Skin epidermis (tissue), 12 donors: Measurements from ENCODE around the gene FMO5.
"Not testable (repeated sequence)": the region's sequence is repeated elsewhere in the genome, so short reads cannot be mapped to it uniquely, and the experiment has no call there.

Experiments used
- H3K27ac ChIP-seq, 21 experiments: fragments of 200-600 bp; sonication (generic) in 11 of 21; one replicate each; pipeline ENCODE4 v1.5.0; 2020; ENCODE audit warnings: mild to moderate bottlenecking in 3 of 21, inconsistent platforms in 2 of 21, moderate library complexity in 2 of 21
- H3K4me3 ChIP-seq, 7 experiments: fragments of 200-600 bp; sonication (generic) in 2 of 7; one replicate each; pipeline ENCODE4 v1.5.0; 2020; ENCODE audit warnings: inconsistent platforms in 2 of 7, mild to moderate bottlenecking in 2 of 7, moderate library complexity in 1 of 7

Gene FMO5

DNA sequence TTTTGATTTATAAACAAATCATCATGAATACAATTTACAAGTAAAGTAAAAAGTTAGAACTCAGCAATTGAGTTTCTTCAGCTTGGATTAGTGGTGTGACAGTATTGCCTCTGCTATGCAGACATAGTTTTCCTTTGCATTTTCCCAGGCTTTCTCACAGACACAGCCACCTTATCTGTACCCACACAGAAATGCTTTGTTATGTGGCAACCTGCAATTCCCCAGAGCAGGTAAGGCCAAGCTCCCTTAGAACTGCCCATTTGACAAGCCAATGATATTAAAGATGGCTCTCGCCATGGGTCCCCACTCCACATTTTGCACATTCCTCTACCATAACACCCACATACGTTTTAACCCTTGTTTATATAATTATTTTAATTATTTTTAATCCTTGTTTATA lies 14.2 kb downstream of the FMO5 start:
- Histone ChIP-seq H3K4me3 (no peak overlapping the region), H3K27ac (no peak overlapping the region)

DNA sequence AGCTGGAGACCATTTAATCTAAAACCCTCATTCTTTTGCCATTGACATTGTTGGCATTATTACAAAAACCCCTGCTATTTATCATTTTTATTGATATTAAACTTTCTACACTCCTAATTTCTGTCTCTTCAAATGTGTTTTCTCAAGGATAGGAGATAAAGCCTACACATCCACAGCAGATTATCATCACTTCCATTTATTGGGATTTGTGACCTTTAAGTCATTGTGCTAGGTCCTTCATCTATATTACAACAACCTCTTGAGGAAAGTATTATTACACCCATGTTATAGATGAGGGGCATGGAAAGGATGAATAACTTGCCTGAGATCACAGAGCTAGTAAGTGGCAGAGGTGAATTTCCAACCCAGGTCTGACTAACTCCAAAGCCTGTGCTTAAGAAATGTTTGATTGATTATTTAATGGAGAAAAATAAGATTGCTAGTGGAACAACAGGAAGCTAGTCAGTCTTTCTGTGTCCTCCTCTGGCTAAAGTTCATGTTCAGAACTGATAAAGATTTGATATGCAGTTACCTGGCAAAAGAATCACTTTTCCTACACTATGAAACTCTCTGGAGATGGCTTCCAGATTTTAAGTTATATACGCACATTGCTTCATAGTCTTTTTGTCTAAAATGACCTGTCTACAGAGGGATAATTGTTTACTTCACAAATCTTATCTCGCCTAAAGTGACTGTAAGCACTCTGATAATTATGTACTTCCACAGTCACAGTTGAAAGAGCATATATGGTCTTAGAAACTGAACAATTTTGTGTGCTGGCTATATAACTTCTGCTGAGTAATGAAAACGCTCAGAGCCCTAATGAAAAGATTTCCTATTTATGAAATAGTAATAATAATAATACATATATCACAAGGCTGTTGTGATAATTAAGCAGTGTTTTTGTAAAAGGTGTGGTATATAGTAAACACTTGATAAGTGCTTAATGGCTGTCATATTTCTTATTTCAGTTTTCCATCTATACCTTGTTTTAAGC lies 15.0 kb downstream of the FMO5 start:
- Histone ChIP-seq H3K27ac (no peak overlapping the region), H3K4me3 (no peak overlapping the region)

- Histone ChIP-seq H3K4me3 (no peak overlapping the region), H3K27ac (no peak overlapping the region)
Measured at GRCh38 chr1:147208619-147209018, 16.5 kb downstream of the FMO5 start.

GRCh38 chr1:147207192-147207591 lies 17.9 kb downstream of the FMO5 start:
- Histone ChIP-seq H3K4me3 (no peak overlapping the region), H3K27ac (no peak overlapping the region)

DNA sequence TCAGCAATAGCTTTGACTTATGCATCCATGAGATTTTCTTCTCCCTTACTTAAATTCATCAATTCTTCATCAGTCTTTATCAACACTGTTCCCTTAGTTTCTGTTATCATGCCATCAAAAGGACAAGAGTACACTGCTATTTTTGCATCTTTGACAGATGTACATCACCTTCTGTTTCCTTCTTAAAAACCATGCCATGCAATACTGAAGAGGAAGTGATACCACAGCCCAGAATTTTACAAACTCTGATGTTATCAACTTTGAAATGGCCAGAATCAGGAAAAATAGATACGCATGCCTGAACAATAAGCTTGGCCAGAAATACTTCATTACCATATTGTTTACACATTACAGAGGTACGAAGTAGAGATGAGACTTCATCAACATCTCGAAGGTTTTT lies 21.1 kb downstream of the FMO5 start:
- Histone ChIP-seq H3K27ac (no peak overlapping the region), H3K4me3 (no peak overlapping the region)

GRCh38 chr1:147202576-147202975 lies 22.6 kb downstream of the FMO5 start:
- no peak overlapping the region for H3K27ac ChIP-seq
- H3K4me3 ChIP-seq: no peak overlapping the region

DNA sequence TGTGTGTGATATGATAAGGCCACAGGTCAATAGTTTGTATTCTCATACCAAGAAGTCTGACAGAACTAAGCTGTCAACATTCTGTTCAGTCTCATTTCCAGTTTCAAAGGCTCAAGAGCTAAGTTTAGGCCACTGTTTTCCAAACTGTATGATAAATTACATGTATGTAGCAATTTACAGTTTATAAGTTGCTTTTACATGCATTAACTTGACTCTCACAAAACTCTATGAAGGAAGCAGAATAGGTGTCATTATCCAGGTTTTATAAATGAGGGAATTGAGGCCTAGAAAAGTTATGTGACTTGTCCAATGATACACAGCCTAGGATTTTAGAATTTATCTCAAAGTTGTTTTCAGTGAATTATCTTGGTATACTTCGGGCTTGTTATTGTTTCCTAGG lies 23.4 kb downstream of the FMO5 start:
- Histone ChIP-seq H3K4me3 (no peak overlapping the region), H3K27ac (no peak overlapping the region)

DNA sequence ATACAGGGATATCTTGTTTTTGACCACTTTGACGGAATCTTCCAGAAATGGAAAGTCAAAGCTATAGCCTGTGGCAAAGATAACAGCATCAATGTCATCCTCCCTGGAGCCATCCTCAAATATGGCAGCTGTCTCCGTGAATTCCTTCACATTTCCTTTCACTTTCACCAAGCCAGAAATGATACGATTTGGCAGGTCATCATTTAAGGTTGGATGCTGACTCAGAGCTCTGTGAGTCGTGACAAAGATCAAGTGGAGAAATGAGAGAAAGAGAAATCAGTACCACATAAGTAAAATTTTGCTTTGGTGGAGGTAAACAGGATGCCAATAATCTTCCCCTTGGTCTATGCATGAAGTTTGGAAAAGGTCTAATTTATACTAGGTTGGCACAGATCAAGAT lies 23.9 kb downstream of the FMO5 start:
- Histone ChIP-seq H3K4me3 (no peak overlapping the region), H3K27ac (no peak overlapping the region)

GRCh38 chr1:147197324-147197723 lies 27.8 kb downstream of the FMO5 start:
- H3K4me3 ChIP-seq, H3K27ac ChIP-seq: not testable (repeated sequence)

- Histone ChIP-seq H3K27ac (no peak overlapping the region), H3K4me3 (no peak overlapping the region)
Measured at GRCh38 chr1:147189514-147189913, 35.6 kb downstream of the FMO5 start.

DNA sequence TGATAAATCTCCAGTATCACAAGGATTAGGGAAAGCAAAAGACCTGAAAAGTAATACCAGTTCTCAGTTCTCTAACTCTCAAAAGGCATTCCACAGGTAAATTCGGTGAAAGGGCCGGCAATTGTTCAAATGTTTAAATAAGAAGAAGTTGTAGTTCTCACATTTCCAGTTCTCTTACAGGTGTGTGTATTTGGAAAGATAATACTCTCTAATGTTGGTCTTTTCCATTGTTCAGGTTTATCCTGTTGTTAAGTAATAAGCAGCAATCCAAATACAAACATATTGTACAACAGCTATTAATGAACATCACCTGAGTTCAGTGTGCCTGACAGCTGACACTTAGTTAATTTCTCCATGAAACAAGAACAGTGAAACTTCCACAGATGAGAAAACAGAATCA lies 39.7 kb downstream of the FMO5 start:
- H3K27ac ChIP-seq: no peak overlapping the region
- no peak overlapping the region for H3K4me3 ChIP-seq

DNA sequence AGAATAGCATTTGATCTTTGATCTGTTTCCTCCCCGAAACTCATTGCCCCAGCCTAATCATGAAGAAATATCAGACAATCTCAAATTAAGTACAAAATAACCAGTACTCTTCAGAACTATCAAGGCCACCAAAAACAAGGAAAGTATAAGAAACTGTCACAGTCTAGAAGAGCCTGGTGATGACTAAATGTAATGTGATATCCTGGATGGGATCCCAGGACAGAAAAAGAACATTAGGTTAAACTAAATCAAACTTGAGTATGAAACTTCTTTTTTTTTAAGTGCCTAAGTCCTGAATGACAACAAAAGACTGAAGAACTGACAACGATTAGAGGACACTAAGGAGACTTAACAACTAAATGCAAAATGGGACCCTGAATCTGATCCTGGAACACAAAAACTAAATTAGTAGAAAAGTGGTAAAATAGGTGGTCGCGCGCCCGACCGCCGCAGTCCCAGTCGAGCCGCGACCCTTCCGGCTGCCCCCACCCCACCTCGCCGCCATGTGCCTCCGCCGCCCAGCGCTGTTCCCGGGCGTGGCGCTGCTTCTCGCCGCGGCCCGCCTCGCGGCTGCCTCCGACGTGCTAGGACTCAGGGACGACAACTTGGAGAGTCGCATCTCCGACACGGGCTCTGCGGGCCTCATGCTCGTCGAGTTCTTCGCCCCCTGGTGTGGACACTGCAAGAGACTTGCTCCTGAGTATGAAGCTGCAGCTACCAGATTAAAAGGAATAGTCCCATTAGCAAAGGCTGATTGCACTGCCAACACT lies 47.3 kb downstream of the FMO5 start:
- Histone ChIP-seq H3K27ac (peak overlapping the region in 8 of 21 experiments; percentile 19 to 77 (median 58)), H3K4me3 (peak overlapping the region in 3 of 7 experiments; percentile 9 to 23 (median 17))

GRCh38 chr1:147172168-147173016 lies 52.7 kb downstream of the FMO5 start, which contains the start of gene PRKAB2:
PRKAB2 (minus strand) TSS chr1:147172470; CDS start chr1:147172144, 326 bp downstream.
- H3K4me3 ChIP-seq: peak within 1 kb of the TSS; percentile 84 to 96 (median 92)
- peak within 1 kb of the TSS; percentile 57 to 96 (median 91) for H3K27ac ChIP-seq

DNA sequence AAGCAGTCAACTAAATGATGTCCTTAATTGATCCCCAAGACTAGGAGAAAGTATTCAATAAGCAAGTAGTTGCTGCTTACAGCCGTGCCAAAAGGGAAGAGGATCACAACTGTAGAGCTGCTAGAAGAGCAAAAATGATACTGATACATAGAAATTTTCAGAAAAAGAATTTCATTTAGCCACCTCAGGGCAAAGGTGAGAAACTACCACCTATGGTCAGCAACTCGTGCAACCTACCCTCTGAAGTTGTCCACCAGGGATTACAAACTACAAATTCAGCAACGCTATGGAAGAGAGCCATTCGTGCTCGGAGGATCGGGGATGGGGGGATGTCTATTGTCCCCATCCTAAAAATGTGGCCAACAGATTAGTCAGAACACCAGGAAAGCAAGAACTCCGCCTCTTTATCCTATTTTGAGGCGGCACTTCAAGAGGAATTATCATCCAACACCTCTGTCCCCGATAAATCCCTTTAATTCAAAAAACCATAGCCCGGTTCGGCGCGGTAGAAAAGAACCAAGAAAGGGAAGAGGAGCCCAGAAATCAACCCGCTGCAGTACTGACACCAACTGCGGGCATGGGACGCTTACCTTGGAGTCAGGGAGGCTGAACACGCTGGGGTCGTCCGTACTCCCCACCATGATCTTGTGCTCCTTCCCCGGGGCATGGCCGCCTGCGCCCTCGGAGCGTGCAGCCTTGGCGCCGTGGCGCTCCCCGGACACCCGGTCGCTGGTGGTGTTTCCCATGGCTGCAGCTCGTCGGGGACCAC lies 53.6 kb downstream of the FMO5 start:
- H3K27ac ChIP-seq: peak overlapping the region; percentile 37 to 96 (median 91)
- H3K4me3 ChIP-seq: peak overlapping the region; percentile 84 to 96 (median 92)

GRCh38 chr1:147169840-147170674 lies 55.1 kb downstream of the FMO5 start:
- Histone ChIP-seq H3K27ac (peak overlapping the region in 7 of 21 experiments; percentile 25 to 96 (median 92)), H3K4me3 (peak overlapping the region in 1 of 7 experiments; percentile 92)

GRCh38 chr1:147169171-147169570 lies 56.0 kb downstream of the FMO5 start:
- no peak overlapping the region for H3K4me3 ChIP-seq
- peak overlapping the region in 1 of 21 experiments; percentile 34 for H3K27ac ChIP-seq

DNA sequence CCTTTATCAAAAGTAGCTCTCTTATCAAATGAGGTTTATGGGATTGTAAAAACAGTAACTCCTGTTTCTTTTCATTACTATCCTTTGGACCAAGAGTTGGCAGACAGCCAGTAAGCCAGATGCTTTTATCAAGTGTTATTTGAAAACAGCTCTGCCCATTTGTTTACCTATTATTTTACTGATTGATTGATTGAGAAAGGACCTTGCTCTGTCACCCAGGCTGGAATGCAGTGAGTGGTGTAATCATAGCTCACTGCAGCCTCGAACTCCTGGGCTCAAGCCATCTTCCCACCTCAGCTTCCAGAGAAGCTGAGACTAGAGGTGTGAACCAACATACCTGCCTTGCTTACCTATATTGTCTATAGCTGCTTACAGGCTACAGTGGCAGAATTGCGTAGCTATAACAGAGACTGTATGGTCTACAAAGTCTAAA lies 56.5 kb downstream of the FMO5 start:
- Histone ChIP-seq H3K4me3 (no peak overlapping the region), H3K27ac (peak overlapping the region in 3 of 21 experiments; percentile 34 to 77 (median 68))

DNA sequence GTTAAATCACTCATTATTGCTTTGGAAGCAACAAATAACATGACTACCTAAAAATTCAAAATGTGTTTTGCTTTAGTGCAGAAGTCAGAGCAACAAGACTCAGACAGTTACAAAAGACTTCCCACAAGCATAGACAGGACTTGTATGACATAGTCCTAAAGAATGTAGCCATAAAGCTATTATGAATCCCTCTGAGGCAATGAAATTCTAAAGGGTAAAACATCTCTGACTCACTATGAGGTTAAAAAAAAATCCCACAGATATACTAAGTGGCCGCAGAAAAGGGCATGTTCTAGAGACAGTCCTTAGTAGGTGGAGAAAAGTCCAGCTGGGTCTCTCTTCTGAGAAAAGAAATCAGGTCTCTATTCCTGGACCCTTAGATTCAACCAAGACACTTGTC lies 57.8 kb downstream of the FMO5 start:
- no peak overlapping the region for H3K4me3 ChIP-seq

More for the DNA sequence above, 57.8 kb downstream of the FMO5 start:
- H3K27ac ChIP-seq: peak overlapping the region in 11 of 21 experiments; percentile 2 to 77 (median 56)
